ENCODE measurements around the gene CCSER2.
A peak's percentile ranks its signal among the peaks of the same experiment; 100 is the strongest.
"Not testable (repeated sequence)": the region's sequence is repeated elsewhere in the genome, so short reads cannot be mapped to it uniquely, and the experiment has no call there.

Gene CCSER2

GRCh38 chr10:84519235-84519634, 190.8 kb downstream of the CCSER2 start:
- DNase-seq (ENCODE audit: low read depth in 3 of 3, low spot score in 1 of 3): no peak

- no peak for DNase-seq (ENCODE audit: low read depth in 3 of 3, low spot score in 1 of 3)
Measured at GRCh38 chr10:84521013-84521412, 192.6 kb downstream of the CCSER2 start.

- DNase-seq (ENCODE audit: low read depth in 3 of 3, low spot score in 1 of 3): no peak
Measured at GRCh38 chr10:84521468-84521867, 193.1 kb downstream of the CCSER2 start.

- no peak for DNase-seq (ENCODE audit: low read depth in 3 of 3, low spot score in 1 of 3)
Measured at GRCh38 chr10:84522612-84523462, 194.4 kb downstream of the CCSER2 start.

- no peak for DNase-seq (ENCODE audit: low read depth in 3 of 3, low spot score in 1 of 3)
Measured at GRCh38 chr10:84523526-84523925, 195.1 kb downstream of the CCSER2 start.

GRCh38 chr10:84524435-84524834, 196.0 kb downstream of the CCSER2 start:
- no peak for DNase-seq (ENCODE audit: low read depth in 3 of 3, low spot score in 1 of 3)

- no peak for DNase-seq (ENCODE audit: low read depth in 3 of 3, low spot score in 1 of 3)
Measured at GRCh38 chr10:84525120-84525806, 196.9 kb downstream of the CCSER2 start.

GRCh38 chr10:84525807-84526182, 197.4 kb downstream of the CCSER2 start:
- not testable (repeated sequence) for DNase-seq (ENCODE audit: low read depth in 3 of 3, low spot score in 1 of 3)

- DNase-seq (ENCODE audit: low read depth in 3 of 3, low spot score in 1 of 3): not testable (repeated sequence)
Measured at GRCh38 chr10:84527386-84527785, 199.0 kb downstream of the CCSER2 start.

GRCh38 chr10:84528526-84528925, 200.1 kb downstream of the CCSER2 start:
- DNase-seq (ENCODE audit: low read depth in 3 of 3, low spot score in 1 of 3): not testable (repeated sequence)

GRCh38 chr10:84530724-84531325, 202.4 kb downstream of the CCSER2 start:
- no peak for DNase-seq (ENCODE audit: low read depth in 3 of 3, low spot score in 1 of 3)

GRCh38 chr10:84531396-84531795, 203.0 kb downstream of the CCSER2 start:
- DNase-seq (ENCODE audit: low read depth in 3 of 3, low spot score in 1 of 3): no peak

GRCh38 chr10:84534168-84534567, 205.8 kb downstream of the CCSER2 start:
- no peak for DNase-seq (ENCODE audit: low read depth in 3 of 3, low spot score in 1 of 3)

- DNase-seq (ENCODE audit: low read depth in 3 of 3, low spot score in 1 of 3): no peak
Measured at GRCh38 chr10:84537447-84537931, 209.1 kb downstream of the CCSER2 start.

- no peak for DNase-seq (ENCODE audit: low read depth in 3 of 3, low spot score in 1 of 3)
Measured at GRCh38 chr10:84538036-84538435, 209.6 kb downstream of the CCSER2 start.

- DNase-seq (ENCODE audit: low read depth in 3 of 3, low spot score in 1 of 3): no peak
Measured at GRCh38 chr10:84539216-84539615, 210.8 kb downstream of the CCSER2 start.

- DNase-seq (ENCODE audit: low read depth in 3 of 3, low spot score in 1 of 3): no peak
Measured at GRCh38 chr10:84540022-84540616, 211.7 kb downstream of the CCSER2 start.

GRCh38 chr10:84540617-84541288, 212.4 kb downstream of the CCSER2 start:
- DNase-seq (ENCODE audit: low read depth in 3 of 3, low spot score in 1 of 3): peak; percentile 9 to 66 (median 35)

- no peak for DNase-seq (ENCODE audit: low read depth in 3 of 3, low spot score in 1 of 3)
Measured at GRCh38 chr10:84541289-84541637, 212.9 kb downstream of the CCSER2 start.

GRCh38 chr10:84542522-84543490, 214.4 kb downstream of the CCSER2 start:
- DNase-seq (ENCODE audit: low read depth in 3 of 3, low spot score in 1 of 3): no peak

All from stimulated activated CD4-positive, alpha-beta T cell treated with anti-CD3 and anti-CD28 coated beads, TNF-alpha, amount 100 ng/mL, for 1 hour (primary cell).